HG03280 (cell line): ENCODE data around the gene BCL2A1.
A peak's percentile ranks its signal among the peaks of the same experiment; 100 is the strongest.
"Not testable (repeated sequence)": the region's sequence is repeated elsewhere in the genome, so short reads cannot be mapped to it uniquely, and the experiment has no call there.

Source experiments
- ATAC-seq: cut with Tn5 transposase; IDR thresholded peaks from one replicate; pipeline ENCODE4 v1.9.1; 2021; ENCODE audit warnings: mild to moderate bottlenecking, moderate library complexity; ENCODE audit not compliant: unreplicated experiment

BCL2A1 gene

GRCh38 chr15:79962178-79962577 is 8.8 kb downstream of the BCL2A1 start:
- ATAC-seq, result no peak

GRCh38 chr15:79960502-79961212 is 10.3 kb downstream of the BCL2A1 start:
- no peak for ATAC-seq

GRCh38 chr15:79957741-79958140 is 13.3 kb downstream of the BCL2A1 start:
- ATAC-seq, result no peak

GRCh38 chr15:79956354-79956939 is 14.5 kb downstream of the BCL2A1 start:
- ATAC-seq, result no peak

- no peak for ATAC-seq
These were observed 16.3 kb downstream of the BCL2A1 start for GRCh38 chr15:79954661-79955060.

- no peak for ATAC-seq
These were observed 17.0 kb downstream of the BCL2A1 start for GRCh38 chr15:79953951-79954444.

- ATAC-seq, result no peak
These were observed 18.7 kb downstream of the BCL2A1 start for GRCh38 chr15:79952329-79952728.

- ATAC-seq, result no peak
These were observed 20.7 kb downstream of the BCL2A1 start for GRCh38 chr15:79950247-79950646.

DNA sequence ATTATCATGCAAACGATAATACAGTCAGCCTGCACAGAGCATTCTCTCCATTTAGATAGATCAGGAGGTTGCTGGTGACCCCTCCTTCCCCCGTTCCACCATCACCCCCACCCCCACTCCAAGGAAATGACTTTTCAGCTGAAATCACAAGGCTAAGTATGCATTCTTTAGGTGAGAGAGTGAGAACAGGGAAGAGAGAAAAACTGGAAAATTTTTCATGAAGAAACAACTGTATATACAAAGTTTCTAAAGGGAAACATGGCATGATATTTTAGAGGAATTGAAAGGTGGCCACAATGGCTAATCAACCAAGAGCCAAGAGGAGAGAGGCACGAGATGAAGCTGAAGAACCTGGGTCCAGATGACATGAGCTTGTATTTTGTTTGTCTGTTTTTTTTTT is 22.2 kb downstream of the BCL2A1 start:
- ATAC-seq, result no peak

DNA sequence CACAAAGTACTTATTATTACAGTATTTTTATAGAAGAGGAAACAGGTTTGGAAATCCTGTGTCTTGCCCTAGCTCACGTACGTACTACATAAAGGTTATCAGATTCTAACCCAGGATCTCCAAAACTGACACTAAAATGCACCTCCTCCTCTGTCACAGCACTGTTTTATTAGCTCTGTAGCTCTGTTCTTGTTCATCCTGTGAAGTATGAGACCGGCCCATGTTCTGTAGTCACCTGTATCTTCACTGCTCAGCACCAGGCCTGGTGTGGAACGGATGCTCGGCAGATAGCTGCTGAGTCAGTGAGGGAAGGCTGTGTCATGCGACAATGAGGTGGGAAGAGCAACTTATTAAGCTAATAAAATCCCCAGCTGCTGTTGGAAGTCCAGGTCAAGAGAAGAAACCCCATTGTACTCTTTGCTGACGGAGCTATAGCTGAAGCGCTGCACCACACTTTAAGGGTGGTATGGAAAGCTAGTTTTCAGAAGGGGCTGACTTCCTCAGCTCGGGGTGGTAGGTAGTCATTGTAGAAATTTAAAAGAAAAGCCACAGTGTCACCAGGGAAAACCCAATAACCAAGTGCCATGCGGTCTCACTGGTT is 22.8 kb downstream of the BCL2A1 start:
- ATAC-seq, result no peak

DNA sequence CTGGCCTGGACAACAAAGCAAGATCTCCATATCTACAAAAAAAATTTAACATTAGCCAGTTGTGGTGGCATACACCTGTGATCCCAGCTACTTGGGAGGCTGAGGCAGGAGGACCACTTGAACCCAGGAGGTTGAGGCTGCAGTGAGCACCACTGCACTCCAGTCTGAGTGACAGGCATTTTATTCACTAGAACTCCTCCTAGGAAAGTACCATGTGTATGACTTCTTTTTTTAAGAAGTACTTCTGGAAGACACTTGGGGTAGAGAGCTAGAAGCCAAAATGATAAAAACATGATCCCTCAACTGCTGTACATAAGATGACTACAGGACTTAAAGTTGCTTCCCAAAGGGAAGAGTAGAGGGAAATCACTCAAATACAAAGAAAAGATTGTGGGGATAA is 24.0 kb downstream of the BCL2A1 start:
- ATAC-seq, result no peak

DNA sequence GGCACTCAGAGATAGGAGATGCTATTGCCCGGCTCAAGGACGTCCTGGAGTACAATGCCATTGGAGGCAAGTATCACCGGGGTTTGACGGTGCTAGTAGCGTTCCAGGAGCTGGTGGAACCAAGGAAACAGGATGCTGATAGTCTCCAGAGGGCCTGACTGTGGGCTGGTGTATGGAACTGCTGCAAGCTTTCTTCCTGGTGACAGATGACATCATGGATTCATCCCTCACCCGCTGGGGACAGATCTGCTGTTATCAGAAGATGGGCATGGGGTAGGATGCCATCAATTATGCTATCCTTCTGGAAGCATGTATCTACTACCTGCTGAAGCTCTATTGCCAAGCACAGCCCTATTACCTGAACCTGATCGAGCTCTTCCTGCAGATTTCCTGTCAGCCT is 26.4 kb downstream of the BCL2A1 start:
- no peak for ATAC-seq

- peak; percentile 78 for ATAC-seq
These were observed 27.2 kb downstream of the BCL2A1 start for GRCh38 chr15:79943820-79944219.

DNA sequence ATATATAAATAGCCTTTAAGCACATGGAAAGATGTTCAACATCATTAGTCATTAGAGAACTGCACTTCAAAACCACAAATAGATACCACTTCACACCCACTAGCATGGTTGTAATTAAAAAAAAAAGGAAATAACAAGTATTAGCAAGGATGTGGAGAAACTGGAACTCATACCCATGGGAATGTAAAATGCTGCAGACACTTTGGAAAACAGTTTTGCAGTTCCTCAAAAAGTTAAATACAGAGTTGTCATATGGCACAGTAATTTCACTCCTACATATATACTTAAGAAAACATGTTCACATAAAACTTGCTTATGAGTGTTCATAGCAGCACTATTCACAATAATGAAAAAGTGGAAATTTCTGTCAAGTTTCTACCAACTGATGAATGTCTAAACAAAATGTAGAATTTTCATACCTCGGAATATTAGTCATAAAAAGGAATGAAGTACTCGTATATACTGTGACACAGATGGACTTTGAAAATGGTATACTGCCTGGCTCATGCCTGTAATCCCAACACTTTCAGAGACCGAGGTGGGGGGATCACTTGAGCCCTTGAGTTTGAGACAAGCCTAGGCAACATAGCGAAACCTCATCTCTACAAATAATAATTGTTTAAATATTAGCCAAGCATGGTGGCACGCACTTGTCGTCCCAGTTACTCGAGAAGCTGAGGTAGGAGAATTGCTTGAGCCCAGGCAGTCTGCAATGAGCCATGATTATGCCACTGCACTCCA is 28.1 kb downstream of the BCL2A1 start:
- ATAC-seq, result no peak

DNA sequence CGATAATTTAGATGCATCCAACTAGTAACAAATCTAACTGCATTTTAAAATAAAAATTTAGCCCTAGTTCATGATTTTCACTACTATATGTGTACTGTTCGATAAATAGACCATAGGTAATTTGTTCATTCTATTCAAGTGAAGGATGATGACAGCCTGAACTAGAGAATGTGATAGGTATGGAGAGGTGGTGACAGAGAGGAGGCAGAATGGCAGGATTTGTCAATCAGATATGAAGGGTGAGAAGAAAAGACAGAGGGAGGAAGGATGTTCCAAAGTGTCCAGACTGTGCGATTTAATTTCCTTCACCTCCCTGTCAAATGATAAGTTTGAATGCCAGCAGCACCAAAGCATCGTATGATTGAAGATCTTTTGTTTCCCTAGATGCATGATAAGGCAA is 31.6 kb downstream of the BCL2A1 start:
- no peak for ATAC-seq

DNA sequence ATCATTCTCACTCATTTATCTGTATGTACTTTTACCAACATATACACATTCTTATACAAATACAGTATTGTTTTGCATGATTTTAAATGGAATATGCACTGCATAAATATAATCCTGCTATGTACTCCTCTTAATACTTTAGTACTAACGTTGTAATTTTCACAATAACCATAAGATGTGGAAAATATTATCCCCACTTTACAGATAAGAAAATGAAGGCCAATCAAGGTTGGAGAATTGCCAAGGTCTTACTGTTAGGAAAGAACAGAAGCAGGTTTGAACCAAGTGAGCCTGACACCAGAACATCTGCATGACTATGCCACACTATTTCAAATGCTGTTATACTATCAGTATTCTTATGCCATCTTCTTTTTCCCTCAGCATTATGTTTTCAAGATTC is 32.9 kb downstream of the BCL2A1 start:
- ATAC-seq, result no peak

GRCh38 chr15:79935556-79936201 is 35.3 kb downstream of the BCL2A1 start:
- ATAC-seq, result not testable (repeated sequence)

GRCh38 chr15:79933231-79933630 is 37.8 kb downstream of the BCL2A1 start:
- no peak for ATAC-seq

GRCh38 chr15:79932447-79932846 is 38.5 kb downstream of the BCL2A1 start:
- ATAC-seq, result no peak

DNA sequence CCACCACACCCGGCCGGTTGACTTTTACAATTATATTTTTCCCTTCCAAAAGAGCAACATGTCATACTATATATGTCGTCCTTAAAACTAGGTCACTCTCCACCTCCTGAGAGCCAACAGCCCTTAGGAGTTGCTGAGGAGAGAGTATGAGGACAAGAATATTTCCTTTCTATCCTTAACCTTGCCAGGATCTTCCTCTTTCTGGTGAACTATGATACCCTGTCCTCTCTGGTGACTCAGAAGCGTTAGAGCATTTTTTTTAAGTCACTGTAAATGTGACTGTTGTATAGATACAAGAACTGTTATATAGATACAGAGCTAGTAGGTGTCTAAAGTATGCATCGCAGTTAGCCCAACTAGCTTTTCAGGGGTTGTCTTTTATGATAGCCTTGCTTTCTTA is 40.5 kb downstream of the BCL2A1 start:
- no peak for ATAC-seq

DNA sequence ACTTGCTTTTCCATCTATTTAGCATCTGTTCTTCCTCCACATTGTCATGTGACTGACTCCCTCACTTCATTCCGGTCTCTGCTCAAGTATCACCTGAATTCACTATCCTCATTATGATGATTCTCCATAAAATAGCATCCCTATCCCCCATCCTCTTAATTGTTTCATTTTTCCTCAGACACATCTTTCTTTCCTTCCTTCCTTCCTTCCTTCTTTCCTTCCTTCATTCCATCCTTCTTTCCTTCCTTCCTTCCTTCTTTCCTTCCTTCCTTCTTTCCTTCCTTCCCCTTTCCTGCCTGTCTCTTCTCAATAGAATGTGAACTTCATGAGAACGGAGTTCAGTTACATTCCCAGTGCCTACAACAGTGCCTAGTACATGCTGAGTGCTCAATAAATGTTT is 41.6 kb downstream of the BCL2A1 start:
- no peak for ATAC-seq
